SK-N-SH (cell line): ENCODE measurements around the gene CATSPERD.

ENCODE experiments used
- CTCF ChIP-seq: fragments of 200-600 bp; sonication (generic); IDR thresholded peaks from 2 replicates; pipeline ENCODE4 v1.6.1; 2017; ENCODE audit warnings: antibody characterized with exemption, mild to moderate bottlenecking, moderate library complexity
- EZH2phosphoT487 ChIP-seq: fragments of 200-600 bp; sonication (generic); IDR thresholded peaks from 2 replicates; pipeline ENCODE4 v1.6.1; 2017; ENCODE audit warnings: low read depth, mixed run types, mild to moderate bottlenecking, antibody characterized with exemption, moderate library complexity, borderline replicate concordance
- FOXJ3 ChIP-seq: sonication (generic); formaldehyde crosslinking; IDR thresholded peaks from 2 replicates; pipeline ENCODE4 v1.5.1; 2020; ENCODE audit warnings: mild to moderate bottlenecking, missing genetic modification reagents
- MAX ChIP-seq: IDR thresholded peaks from 2 replicates; pipeline ENCODE4 v1.4.0; 2012; ENCODE audit warnings: low read depth
- MXI1 ChIP-seq: IDR thresholded peaks from 2 replicates; pipeline ENCODE4 v1.6.1; 2012; ENCODE audit warnings: mild to moderate bottlenecking, low read depth, low read length, improper control_type of control experiment
- PBX3 ChIP-seq: IDR thresholded peaks from 2 replicates; pipeline ENCODE4; 2012
- POLR2AphosphoS5 ChIP-seq: IDR thresholded peaks from 2 replicates; pipeline ENCODE4 v1.6.1; 2012; ENCODE audit warnings: low read depth, low read length
- RAD21 ChIP-seq: IDR thresholded peaks from 2 replicates; pipeline ENCODE4 v1.6.1; 2012; ENCODE audit warnings: mild to moderate bottlenecking, low read length
- REST ChIP-seq: IDR thresholded peaks from 2 replicates; pipeline ENCODE4 v1.6.1; 2012; ENCODE audit warnings: mild to moderate bottlenecking, low read depth, low read length, moderate library complexity
- SIN3A ChIP-seq: IDR thresholded peaks from 2 replicates; pipeline ENCODE4 v1.6.1; 2012; ENCODE audit warnings: low read depth, mild to moderate bottlenecking, low read length, moderate library complexity, borderline replicate concordance
- TAF1 ChIP-seq: IDR thresholded peaks from 2 replicates; pipeline ENCODE4 v1.6.1; 2012; ENCODE audit warnings: low read depth, mild to moderate bottlenecking, low read length, moderate library complexity, borderline replicate concordance
- USF1 ChIP-seq: IDR thresholded peaks from 2 replicates; pipeline ENCODE4 v1.4.0; 2012; ENCODE audit warnings: low read depth, borderline replicate concordance
- YY1 ChIP-seq: IDR thresholded peaks from 2 replicates; pipeline ENCODE4 v1.4.0; 2012; ENCODE audit warnings: low read depth, mild to moderate bottlenecking

- TF ChIP-seq USF1 (no peak), RAD21 (no peak), EZH2phosphoT487 (no peak), CTCF (no peak), MXI1 (no peak), SIN3A (no peak), TAF1 (no peak), REST (no peak), POLR2AphosphoS5 (no peak), YY1 (no peak), MAX (no peak), PBX3 (no peak), FOXJ3 (no peak)
Measured at GRCh38 chr19:5672708-5673459, 47.6 kb upstream of the CATSPERD start.
